ENCODE data around the gene TSHZ3. TPM values are rescaled to one million over a fixed set of nuclear protein-coding genes. Genes with fewer than 3 reads are reported as not detected.

TSHZ3 gene
- total and polyA plus RNA-seq, 12 donors: 2.6 to 9.3 (median 7.8) TPM

- H3K27me3 ChIP-seq: no peaks in the 10 kb centered on the region
- H3K4me1 ChIP-seq (replicated peaks in 1 of 2): no peaks in the 10 kb centered on the region
- no peak overlapping the region for H3K4me3 ChIP-seq
- WGBS, 4 donors: 68 to 78% (median 70%) methylated on average over 2 of the region's 2 CpGs
- H3K9me3 ChIP-seq (replicated peaks in 1 of 3): no peaks in the 10 kb centered on the region
- H3K27ac ChIP-seq: no peak overlapping the region
- DNase-seq: no peak
- no peaks in the 10 kb centered on the region for H3K36me3 ChIP-seq (replicated peaks in 1 of 2)
- TF ChIP-seq POLR2A (IDR thresholded peaks at IDR 0.05) (no peak), CTCF (IDR thresholded peaks at IDR 0.05) (no peak)
- intact Hi-C loops (cut with DNase I): no loop called here
Measured at GRCh38 chr19:31275068-31275334, 74.2 kb downstream of the TSHZ3 start.

GRCh38 chr19:31274251-31275067 is 74.8 kb downstream of the TSHZ3 start:
- H3K36me3 ChIP-seq (replicated peaks in 1 of 2): no peaks in the 10 kb centered on the region
- 83 to 89% (median 86%) methylated on average over 19 of the region's 19 CpGs for WGBS, 4 donors
- no peaks in the 10 kb centered on the region for H3K4me1 ChIP-seq (replicated peaks in 1 of 2)
- no peak overlapping the region for H3K4me3 ChIP-seq
- H3K27ac ChIP-seq: no peak overlapping the region
- H3K9me3 ChIP-seq (replicated peaks in 1 of 3): no peaks in the 10 kb centered on the region
- no peak for TF ChIP-seq CTCF (IDR thresholded peaks at IDR 0.05)
- TF ChIP-seq POLR2A (IDR thresholded peaks at IDR 0.05): no peak
- no peaks in the 10 kb centered on the region for H3K27me3 ChIP-seq
- DNase-seq: no peak
- intact Hi-C loops (cut with DNase I): no loop called here

GRCh38 chr19:31272583-31273106 is 76.6 kb downstream of the TSHZ3 start:
- Histone ChIP-seq H3K4me3 (no peak overlapping the region), H3K27ac (no peak overlapping the region), H3K4me1 (replicated peaks in 1 of 2) (no peaks in the 10 kb centered on the region), H3K27me3 (no peaks in the 10 kb centered on the region), H3K9me3 (replicated peaks in 1 of 3) (no peaks in the 10 kb centered on the region), H3K36me3 (replicated peaks in 1 of 2) (no peaks in the 10 kb centered on the region)
- TF ChIP-seq CTCF (IDR thresholded peaks at IDR 0.05) (no peak), POLR2A (IDR thresholded peaks at IDR 0.05) (no peak)
- intact Hi-C loops (cut with DNase I): no loop called here
- no peak for DNase-seq
- WGBS, 4 donors: 93 to 96% (median 94%) methylated on average over 15 of the region's 15 CpGs

GRCh38 chr19:31271306-31271911 is 77.8 kb downstream of the TSHZ3 start:
- TF ChIP-seq POLR2A (IDR thresholded peaks at IDR 0.05) (no peak), CTCF (IDR thresholded peaks at IDR 0.05) (no peak)
- DNase-seq: no peak
- 79 to 85% (median 83%) methylated on average over 12 of the region's 12 CpGs for WGBS, 4 donors
- H3K4me3 ChIP-seq: no peak overlapping the region
- no peak overlapping the region for H3K27ac ChIP-seq
- intact Hi-C loops (cut with DNase I): no loop called here
- no peaks in the 10 kb centered on the region for H3K9me3 ChIP-seq (replicated peaks in 1 of 3)
- H3K27me3 ChIP-seq: no peaks in the 10 kb centered on the region
- no peaks in the 10 kb centered on the region for H3K4me1 ChIP-seq (replicated peaks in 1 of 2)
- H3K36me3 ChIP-seq (replicated peaks in 1 of 2): no peaks in the 10 kb centered on the region
